Measurements from ENCODE around the gene CADM1.

Gene CADM1

GRCh38 chr11:115122274-115122673 lies 381.9 kb downstream of the CADM1 start:
- DNase-seq (ENCODE audit: low read depth in 2 of 2), result no peak
